Neural crest cell (in vitro differentiated cells): ENCODE data around the gene KCNH8. TPM values are rescaled to one million over a fixed set of nuclear protein-coding genes. Genes with fewer than 3 reads are reported as not detected.

Experiments used
- DNase-seq: peaks from one replicate; pipeline ENCODE4 v3.0.0; 2021; ENCODE audit warnings: low read depth, mixed read lengths, low spot score
- H3K27ac Mint-ChIP-seq: one replicate; pipeline ENCODE4 v1.8.0; 2021; ENCODE audit warnings: mild to moderate bottlenecking, mixed read lengths; ENCODE audit not compliant: unreplicated experiment
- H3K27me3 Mint-ChIP-seq: 2 replicates; pipeline ENCODE4 v1.8.0; 2021; ENCODE audit warnings: low read depth, mild to moderate bottlenecking, mixed read lengths
- H3K36me3 Mint-ChIP-seq: 2 replicates; pipeline ENCODE4 v1.8.0; 2021; ENCODE audit warnings: low read depth, mild to moderate bottlenecking, mixed read lengths
- H3K4me1 Mint-ChIP-seq: 2 replicates; pipeline ENCODE4 v1.8.0; 2021; ENCODE audit warnings: mixed read lengths
- H3K4me3 Mint-ChIP-seq: one replicate; pipeline ENCODE4 v1.8.0; 2021; ENCODE audit warnings: mild to moderate bottlenecking, mixed read lengths
- H3K9me3 Mint-ChIP-seq: 2 replicates; pipeline ENCODE4 v1.8.0; 2021; ENCODE audit warnings: mixed read lengths
- CTCF ChIP-seq: fragments of 200-600 bp; sonication (generic); conservative IDR thresholded peaks from 2 replicates; pipeline ENCODE4 v1.5.0; 2021; ENCODE audit warnings: antibody characterized with exemption, mild to moderate bottlenecking
- total RNA-seq: library from RNA; stranded (reverse); gene quantifications from 2 replicates; pipeline ENCODE4 v1.2.1, GENCODE V29; 2021

KCNH8 gene
- total RNA-seq, 1 donor from 2014 or later = 3.8 TPM

- Mint-ChIP-seq H3K4me3 (no peak overlapping the region), H3K27me3 (no peaks in the 10 kb centered on the region), H3K36me3 (peaks cover 3% of the 10 kb centered on the region), H3K27ac (no peak overlapping the region), H3K9me3 (no peaks in the 10 kb centered on the region), H3K4me1 (peaks cover 18% of the 10 kb centered on the region)
- no peak for DNase-seq
- no peak for TF ChIP-seq CTCF
These were observed 322.8 kb downstream of the KCNH8 start for GRCh38 chr3:19471138-19471537.

GRCh38 chr3:19473971-19474580, 325.8 kb downstream of the KCNH8 start:
- Mint-ChIP-seq H3K27me3 (no peaks in the 10 kb centered on the region), H3K36me3 (peaks cover 3% of the 10 kb centered on the region), H3K4me3 (no peak overlapping the region), H3K9me3 (peaks cover 2% of the 10 kb centered on the region), H3K27ac (no peak overlapping the region), H3K4me1 (peaks cover 31% of the 10 kb centered on the region)
- no peak for TF ChIP-seq CTCF
- no peak for DNase-seq

- peaks cover 2% of the 10 kb centered on the region for H3K9me3 Mint-ChIP-seq
- no peak overlapping the region for H3K27ac Mint-ChIP-seq
- peaks cover 3% of the 10 kb centered on the region for H3K36me3 Mint-ChIP-seq
- H3K27me3 Mint-ChIP-seq = no peaks in the 10 kb centered on the region
- H3K4me1 Mint-ChIP-seq = peaks cover 28% of the 10 kb centered on the region
- TF ChIP-seq CTCF = no peak
- no peak for DNase-seq
- H3K4me3 Mint-ChIP-seq = no peak overlapping the region
These were observed 328.0 kb downstream of the KCNH8 start for GRCh38 chr3:19476281-19476680.

- Mint-ChIP-seq H3K4me3 (no peak overlapping the region), H3K36me3 (peaks cover 4% of the 10 kb centered on the region), H3K4me1 (no peaks in the 10 kb centered on the region), H3K27ac (no peak overlapping the region), H3K27me3 (no peaks in the 10 kb centered on the region), H3K9me3 (peaks cover 2% of the 10 kb centered on the region)
- no peak for DNase-seq
- TF ChIP-seq CTCF = no peak
These were observed 337.0 kb downstream of the KCNH8 start for GRCh38 chr3:19485267-19485666.

GRCh38 chr3:19487386-19487785, 339.1 kb downstream of the KCNH8 start:
- Mint-ChIP-seq H3K9me3 (peaks cover 2% of the 10 kb centered on the region), H3K4me1 (no peaks in the 10 kb centered on the region), H3K27me3 (no peaks in the 10 kb centered on the region), H3K4me3 (no peak overlapping the region), H3K36me3 (peaks cover 4% of the 10 kb centered on the region), H3K27ac (no peak overlapping the region)
- DNase-seq = no peak
- TF ChIP-seq CTCF = no peak
